BE2C (cell line): ENCODE results near the gene THUMPD1.
"Not testable (repeated sequence)": the region's sequence is repeated elsewhere in the genome, so short reads cannot be mapped to it uniquely, and the experiment has no call there.

Source experiments
- DNase-seq: peaks from one replicate; pipeline ENCODE4 v3.0.0-alpha.2; 2020
- H3K27me3 ChIP-seq: fragments of 250-450 bp; sonication (Bioruptor Pico); 2 replicates; pipeline ENCODE4 v1.5.1; 2020; ENCODE audit warnings: mild to moderate bottlenecking
- H3K36me3 ChIP-seq: fragments of 250-450 bp; sonication (Bioruptor Pico); 2 replicates; pipeline ENCODE4 v1.5.1; 2020; ENCODE audit warnings: mild to moderate bottlenecking
- H3K4me1 ChIP-seq: fragments of 250-450 bp; sonication (Bioruptor Pico); 2 replicates; pipeline ENCODE4 v1.5.1; 2020
- H3K4me3 ChIP-seq: 2 replicates; pipeline ENCODE4 v1.5.1; 2011; ENCODE audit warnings: low read depth, low read length
- H3K9me3 ChIP-seq: fragments of 250-450 bp; sonication (Bioruptor Pico); 2 replicates; pipeline ENCODE4 v1.5.1; 2020
- TF ChIP-seq, protein P1 (sequence below): IDR thresholded peaks from 2 replicates; pipeline ENCODE4 v1.5.1; 2012; ENCODE audit warnings: mild to moderate bottlenecking, low read depth, low read length

The THUMPD1 gene

DNA sequence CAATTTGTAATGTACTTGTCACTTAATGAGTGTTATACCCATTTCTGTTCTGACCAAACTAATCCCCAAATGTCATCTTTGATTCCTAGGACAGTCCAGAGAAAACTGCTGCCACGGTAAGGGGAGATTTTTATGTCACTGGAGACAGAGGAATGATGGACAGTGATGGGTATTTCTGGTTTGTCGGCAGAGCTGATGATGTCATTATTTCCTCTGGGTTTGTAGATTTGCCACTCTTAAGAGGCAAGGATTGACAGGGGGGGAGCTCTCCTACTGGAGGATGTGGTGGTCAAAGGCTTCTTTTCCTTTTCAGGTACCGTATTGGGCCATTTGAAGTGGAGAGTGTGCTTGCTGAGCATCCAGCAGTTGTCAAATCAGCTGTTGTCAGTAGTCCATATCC is 12.5 kb downstream of the THUMPD1 start:
- no peaks in the 10 kb centered on the region for H3K4me1 ChIP-seq

DNA sequence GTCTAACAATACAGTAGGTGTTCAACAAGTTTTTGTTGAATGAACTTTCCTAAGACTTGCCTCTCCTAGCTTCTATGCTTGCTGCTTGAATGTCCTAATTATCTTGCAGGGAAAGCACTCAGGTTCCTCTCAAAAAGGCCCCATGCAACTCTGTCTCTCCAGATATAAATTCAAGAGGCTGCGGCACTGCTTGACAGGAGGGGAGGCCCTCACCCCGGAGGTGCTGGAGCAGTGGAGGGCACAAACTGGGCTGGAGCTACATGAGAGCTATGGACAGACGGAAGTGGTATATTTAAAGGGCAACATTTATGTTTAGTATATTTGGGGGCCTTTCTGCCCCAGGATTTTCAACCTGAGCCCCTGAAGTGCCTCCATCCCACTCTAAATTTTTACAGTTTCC is 14.4 kb downstream of the THUMPD1 start:
- TF ChIP-seq, protein P1, sequence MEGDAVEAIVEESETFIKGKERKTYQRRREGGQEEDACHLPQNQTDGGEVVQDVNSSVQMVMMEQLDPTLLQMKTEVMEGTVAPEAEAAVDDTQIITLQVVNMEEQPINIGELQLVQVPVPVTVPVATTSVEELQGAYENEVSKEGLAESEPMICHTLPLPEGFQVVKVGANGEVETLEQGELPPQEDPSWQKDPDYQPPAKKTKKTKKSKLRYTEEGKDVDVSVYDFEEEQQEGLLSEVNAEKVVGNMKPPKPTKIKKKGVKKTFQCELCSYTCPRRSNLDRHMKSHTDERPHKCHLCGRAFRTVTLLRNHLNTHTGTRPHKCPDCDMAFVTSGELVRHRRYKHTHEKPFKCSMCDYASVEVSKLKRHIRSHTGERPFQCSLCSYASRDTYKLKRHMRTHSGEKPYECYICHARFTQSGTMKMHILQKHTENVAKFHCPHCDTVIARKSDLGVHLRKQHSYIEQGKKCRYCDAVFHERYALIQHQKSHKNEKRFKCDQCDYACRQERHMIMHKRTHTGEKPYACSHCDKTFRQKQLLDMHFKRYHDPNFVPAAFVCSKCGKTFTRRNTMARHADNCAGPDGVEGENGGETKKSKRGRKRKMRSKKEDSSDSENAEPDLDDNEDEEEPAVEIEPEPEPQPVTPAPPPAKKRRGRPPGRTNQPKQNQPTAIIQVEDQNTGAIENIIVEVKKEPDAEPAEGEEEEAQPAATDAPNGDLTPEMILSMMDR, result no peak
- Histone ChIP-seq H3K4me3 (no peak overlapping the region), H3K36me3 (no peaks in the 10 kb centered on the region)

More for the DNA sequence above, 12.5 kb downstream of the THUMPD1 start:
- Histone ChIP-seq H3K27me3 (no peaks in the 10 kb centered on the region), H3K9me3 (no peaks in the 10 kb centered on the region), H3K4me3 (no peak overlapping the region), H3K36me3 (no peaks in the 10 kb centered on the region)
- TF ChIP-seq, protein P1, result no peak
- no peak for DNase-seq

DNA sequence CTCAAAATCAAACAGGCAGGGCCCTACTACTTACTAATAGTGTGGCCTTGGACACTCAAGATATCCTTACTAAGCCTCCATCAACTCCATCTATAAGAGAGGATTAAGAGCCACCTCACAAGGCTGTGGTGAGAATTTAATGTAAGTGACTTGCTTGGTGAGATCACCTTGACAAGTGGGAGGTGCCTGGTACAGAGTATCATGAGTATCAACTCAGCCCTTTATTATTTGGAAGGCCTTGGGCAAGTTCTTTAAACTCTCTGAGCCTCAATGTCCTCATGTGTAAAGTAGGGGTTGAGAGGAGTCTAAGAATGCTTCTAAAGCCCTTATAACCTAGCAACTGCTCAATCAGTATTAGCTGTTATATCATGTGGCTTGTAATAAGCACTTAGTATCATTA is 15.0 kb downstream of the THUMPD1 start:
- H3K9me3 ChIP-seq, result no peaks in the 10 kb centered on the region
- TF ChIP-seq, protein P1, result no peak

More for the DNA sequence above, 14.4 kb downstream of the THUMPD1 start:
- Histone ChIP-seq H3K4me1 (no peaks in the 10 kb centered on the region), H3K27me3 (no peaks in the 10 kb centered on the region), H3K9me3 (no peaks in the 10 kb centered on the region)
- DNase-seq, result no peak

DNA sequence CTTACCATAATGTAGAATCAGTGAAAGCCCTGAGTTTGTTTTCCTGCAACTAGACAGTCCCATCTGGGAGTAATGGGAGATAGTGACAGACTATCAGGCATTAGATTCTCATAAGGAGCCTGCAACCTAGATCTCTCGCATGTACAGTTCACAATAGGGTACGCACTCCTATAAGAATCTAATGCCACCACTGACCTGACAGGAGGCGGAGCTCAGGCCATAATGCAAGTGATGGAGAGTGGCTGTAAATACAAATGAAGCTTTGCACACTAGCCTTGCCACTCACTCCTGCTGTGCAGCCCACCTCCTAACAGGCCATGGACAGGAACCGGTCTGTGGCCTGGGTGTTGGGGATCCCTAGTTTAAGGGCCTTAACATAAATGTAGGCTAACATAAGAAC is 21.4 kb downstream of the THUMPD1 start:
- DNase-seq, result no peak
- no peaks in the 10 kb centered on the region for H3K9me3 ChIP-seq
- no peak overlapping the region for H3K4me3 ChIP-seq
- H3K36me3 ChIP-seq, result no peaks in the 10 kb centered on the region
- H3K4me1 ChIP-seq, result no peaks in the 10 kb centered on the region
- TF ChIP-seq, protein P1, result no peak
- H3K27me3 ChIP-seq, result no peaks in the 10 kb centered on the region

More for the DNA sequence above, 15.0 kb downstream of the THUMPD1 start:
- Histone ChIP-seq H3K4me3 (no peak overlapping the region), H3K27me3 (no peaks in the 10 kb centered on the region), H3K4me1 (no peaks in the 10 kb centered on the region), H3K36me3 (no peaks in the 10 kb centered on the region)
- DNase-seq, result no peak

DNA sequence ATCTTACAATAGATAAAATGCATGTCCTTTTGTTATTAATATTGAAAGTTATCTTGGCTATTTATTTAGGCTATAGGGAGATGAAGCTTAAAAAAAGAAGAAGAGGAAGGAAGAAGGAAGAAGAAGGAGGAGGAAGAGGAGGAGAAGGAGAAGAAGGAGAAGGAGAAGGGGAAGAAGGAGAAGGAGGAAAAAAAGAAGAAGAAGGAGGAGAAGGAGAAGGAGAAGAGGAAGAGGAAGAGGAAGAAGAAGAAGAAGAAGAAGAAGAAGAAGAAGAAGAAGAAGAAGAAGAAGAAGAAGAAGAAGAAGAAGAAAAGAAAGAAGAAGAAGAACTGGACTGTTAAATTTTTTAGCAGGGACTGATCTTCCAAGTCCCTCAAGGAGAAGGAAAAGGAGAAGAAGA is 23.9 kb downstream of the THUMPD1 start:
- not testable (repeated sequence) for H3K36me3 ChIP-seq, H3K4me1 ChIP-seq, DNase-seq, H3K27me3 ChIP-seq, H3K4me3 ChIP-seq, H3K9me3 ChIP-seq

DNA sequence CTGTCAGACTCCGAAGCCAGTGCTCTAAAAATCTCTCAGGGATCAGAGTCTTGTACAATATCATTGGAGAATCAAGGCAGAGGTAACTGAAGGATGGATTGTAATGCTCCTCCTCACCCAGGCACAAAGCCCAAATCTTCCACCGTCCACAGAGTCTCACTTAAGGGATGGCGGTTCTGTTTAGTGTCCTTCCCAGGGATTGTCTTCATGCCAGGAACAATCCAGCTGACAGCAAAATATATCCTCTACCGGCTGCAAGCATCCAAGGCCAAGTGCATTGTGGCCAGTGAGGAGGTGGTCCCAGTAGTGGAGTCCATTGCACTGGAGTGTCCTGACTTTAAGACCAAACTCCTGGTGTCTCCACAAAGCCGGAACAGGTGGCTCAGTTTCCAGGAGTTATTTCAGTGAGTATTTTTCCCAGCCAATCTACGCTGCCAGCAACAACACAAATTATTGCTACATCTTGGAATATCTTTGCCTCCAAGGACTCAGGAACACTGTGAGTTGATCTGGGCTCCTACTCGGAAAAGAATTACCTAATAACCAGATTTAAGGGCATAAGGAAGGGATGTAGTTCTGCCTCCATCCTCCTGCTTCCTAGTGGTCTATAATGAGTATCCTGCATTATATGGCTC is 30.2 kb downstream of the THUMPD1 start:
- Histone ChIP-seq H3K9me3 (no peaks in the 10 kb centered on the region), H3K4me1 (no peaks in the 10 kb centered on the region), H3K36me3 (no peaks in the 10 kb centered on the region), H3K4me3 (no peak overlapping the region), H3K27me3 (no peaks in the 10 kb centered on the region; the same call in 1 of the 2 replicates)
- TF ChIP-seq, protein P1, result no peak
- DNase-seq, result no peak
